ENCODE measurements around the gene ANKS1B.

ANKS1B gene

GRCh38 chr12:99192489-99192888, 792.2 kb downstream of the ANKS1B start:
- DNase-seq (ENCODE audit: low read depth in 2 of 2): no peak

- no peak for DNase-seq (ENCODE audit: low read depth in 2 of 2)
These were observed 807.9 kb downstream of the ANKS1B start for GRCh38 chr12:99176871-99177270.

GRCh38 chr12:99170461-99170860, 814.3 kb downstream of the ANKS1B start:
- DNase-seq (ENCODE audit: low read depth in 2 of 2): no peak

- DNase-seq (ENCODE audit: low read depth in 2 of 2): no peak
These were observed 814.7 kb downstream of the ANKS1B start for GRCh38 chr12:99170037-99170436.

- DNase-seq (ENCODE audit: low read depth in 2 of 2): no peak
These were observed 826.8 kb downstream of the ANKS1B start for GRCh38 chr12:99157946-99158345.

- no peak for DNase-seq (ENCODE audit: low read depth in 2 of 2)
These were observed 829.8 kb downstream of the ANKS1B start for GRCh38 chr12:99154983-99155336.

- DNase-seq (ENCODE audit: low read depth in 2 of 2): no peak
These were observed 830.3 kb downstream of the ANKS1B start for GRCh38 chr12:99154216-99154982.

- DNase-seq (ENCODE audit: low read depth in 2 of 2): no peak
These were observed 831.4 kb downstream of the ANKS1B start for GRCh38 chr12:99153293-99153692.

- DNase-seq (ENCODE audit: low read depth in 2 of 2): no peak
These were observed 832.4 kb downstream of the ANKS1B start for GRCh38 chr12:99152337-99152736.

GRCh38 chr12:99151744-99152143, 833.0 kb downstream of the ANKS1B start:
- DNase-seq (ENCODE audit: low read depth in 2 of 2): no peak

- DNase-seq (ENCODE audit: low read depth in 2 of 2): no peak
These were observed 837.6 kb downstream of the ANKS1B start for GRCh38 chr12:99147130-99147529.

- DNase-seq (ENCODE audit: low read depth in 2 of 2): no peak
These were observed 838.0 kb downstream of the ANKS1B start for GRCh38 chr12:99146730-99147129.

- no peak for DNase-seq (ENCODE audit: low read depth in 2 of 2)
These were observed 838.6 kb downstream of the ANKS1B start for GRCh38 chr12:99146185-99146584.

- DNase-seq (ENCODE audit: low read depth in 2 of 2): no peak
These were observed 842.1 kb downstream of the ANKS1B start for GRCh38 chr12:99142651-99143050.

- no peak for DNase-seq (ENCODE audit: low read depth in 2 of 2)
These were observed 844.6 kb downstream of the ANKS1B start for GRCh38 chr12:99140017-99140720.

- DNase-seq (ENCODE audit: low read depth in 2 of 2): no peak
These were observed 846.3 kb downstream of the ANKS1B start for GRCh38 chr12:99138393-99138792.

- no peak for DNase-seq (ENCODE audit: low read depth in 2 of 2)
These were observed 847.4 kb downstream of the ANKS1B start for GRCh38 chr12:99137124-99137855.

GRCh38 chr12:99136516-99136915, 848.2 kb downstream of the ANKS1B start:
- DNase-seq (ENCODE audit: low read depth in 2 of 2): no peak

- DNase-seq (ENCODE audit: low read depth in 2 of 2): no peak
These were observed 849.4 kb downstream of the ANKS1B start for GRCh38 chr12:99135376-99135775.

GRCh38 chr12:99133401-99133800, 851.3 kb downstream of the ANKS1B start:
- DNase-seq (ENCODE audit: low read depth in 2 of 2): no peak

GRCh38 chr12:99131751-99132199, 853.0 kb downstream of the ANKS1B start:
- DNase-seq (ENCODE audit: low read depth in 2 of 2): no peak

- no peak for DNase-seq (ENCODE audit: low read depth in 2 of 2)
These were observed 853.8 kb downstream of the ANKS1B start for GRCh38 chr12:99130808-99131553.

Measured in activated CD4-positive, alpha-beta T cell treated with anti-CD3 and anti-CD28 coated beads for 24 hours (primary cell).